GM04504 (cell line): ENCODE data around the gene MAGI1.

ENCODE experiments used
- DNase-seq: peaks from one replicate; pipeline ENCODE4 v3.0.0-alpha.2; 2012; ENCODE audit warnings: low read depth

Gene MAGI1

GRCh38 chr3:65795166-65795565 lies 243.6 kb downstream of the MAGI1 start:
- DNase-seq = no peak

GRCh38 chr3:65793495-65794200 lies 245.1 kb downstream of the MAGI1 start:
- DNase-seq = no peak

DNA sequence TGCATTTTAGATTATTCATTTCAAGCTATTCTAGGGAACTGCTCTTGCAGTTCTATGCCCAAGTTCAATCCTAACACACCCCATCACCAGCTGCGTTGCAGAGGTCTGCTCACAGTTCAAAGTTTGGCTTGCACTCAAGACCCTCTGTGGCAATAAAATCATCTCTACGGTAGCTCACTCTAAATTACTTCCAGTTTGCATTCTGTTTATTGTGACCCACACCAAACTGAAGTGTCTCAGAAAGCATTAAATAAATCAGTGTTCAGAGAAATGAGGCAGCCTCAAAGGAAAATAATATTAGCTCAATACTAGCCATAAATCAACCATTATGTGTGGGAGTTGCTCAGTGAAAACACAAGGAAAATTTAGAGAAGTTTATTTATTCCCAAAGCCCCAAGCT lies 250.3 kb downstream of the MAGI1 start:
- DNase-seq = no peak

DNA sequence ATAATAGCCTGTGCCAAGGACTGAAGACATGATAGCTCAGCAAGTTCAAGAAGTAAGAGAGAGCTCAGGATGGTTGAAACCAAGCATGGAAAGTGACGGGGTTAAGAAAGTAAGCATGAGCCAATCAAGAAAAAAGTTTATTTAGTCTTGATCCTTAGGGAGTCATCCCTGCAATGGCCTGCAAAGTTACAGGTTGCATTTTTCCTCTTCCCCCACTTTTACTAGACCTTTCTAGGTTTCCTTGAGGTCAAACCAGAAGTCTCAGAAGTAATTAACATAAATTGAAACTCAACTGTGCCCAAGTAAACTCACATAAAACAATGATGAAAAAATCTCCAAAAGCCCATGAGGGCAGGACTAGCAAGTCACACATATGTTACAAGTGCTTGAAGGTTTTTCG lies 250.9 kb downstream of the MAGI1 start:
- DNase-seq = no peak

DNA sequence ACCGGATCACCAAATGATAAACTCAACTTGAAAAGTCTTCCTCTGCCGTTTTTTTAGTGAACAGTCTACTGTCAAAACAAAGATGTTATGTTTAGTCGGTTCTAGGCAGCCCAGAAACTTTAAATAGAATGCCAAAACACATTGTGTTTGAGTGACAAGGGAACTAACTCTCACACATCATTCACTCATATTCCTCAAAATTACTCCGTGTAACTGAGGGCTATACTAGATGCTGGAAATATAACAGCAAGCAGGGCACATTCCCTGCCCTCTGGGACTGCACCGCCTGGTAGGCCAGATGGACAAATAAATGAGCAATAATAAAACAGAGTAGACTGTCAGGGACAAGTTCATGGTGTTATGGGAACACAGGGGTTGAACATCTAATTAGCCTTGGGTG lies 251.4 kb downstream of the MAGI1 start:
- DNase-seq = no peak

- DNase-seq = no peak
Measured at GRCh38 chr3:65786890-65787289, 251.8 kb downstream of the MAGI1 start.

DNA sequence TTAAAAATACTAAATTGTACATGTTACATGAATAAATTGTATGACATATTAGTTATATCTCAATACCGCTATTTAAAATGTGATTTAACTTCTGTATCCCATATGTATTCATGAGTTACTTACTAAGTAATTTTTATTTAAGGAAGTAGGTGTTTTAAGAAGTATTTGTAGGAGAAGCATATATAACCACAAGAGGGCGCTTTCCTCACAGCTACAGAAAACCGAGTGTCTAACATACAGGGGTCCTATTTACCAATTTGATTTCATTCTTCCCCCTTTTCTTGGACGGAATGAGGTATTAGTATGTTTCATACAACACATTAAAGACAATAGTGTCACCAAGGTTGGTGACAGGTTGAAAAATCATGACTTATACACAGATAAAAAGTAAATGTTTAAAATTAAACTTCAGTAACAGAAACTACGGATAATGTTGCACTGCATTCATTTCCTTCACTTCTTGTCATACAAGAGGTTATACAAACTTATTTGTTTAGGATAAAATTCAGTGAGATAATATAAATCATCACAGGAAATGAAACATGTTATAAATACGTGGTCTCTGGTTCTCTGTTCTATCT lies 253.6 kb downstream of the MAGI1 start:
- peak; percentile 17 for DNase-seq

- no peak for DNase-seq
Measured at GRCh38 chr3:65783117-65783516, 255.6 kb downstream of the MAGI1 start.

DNA sequence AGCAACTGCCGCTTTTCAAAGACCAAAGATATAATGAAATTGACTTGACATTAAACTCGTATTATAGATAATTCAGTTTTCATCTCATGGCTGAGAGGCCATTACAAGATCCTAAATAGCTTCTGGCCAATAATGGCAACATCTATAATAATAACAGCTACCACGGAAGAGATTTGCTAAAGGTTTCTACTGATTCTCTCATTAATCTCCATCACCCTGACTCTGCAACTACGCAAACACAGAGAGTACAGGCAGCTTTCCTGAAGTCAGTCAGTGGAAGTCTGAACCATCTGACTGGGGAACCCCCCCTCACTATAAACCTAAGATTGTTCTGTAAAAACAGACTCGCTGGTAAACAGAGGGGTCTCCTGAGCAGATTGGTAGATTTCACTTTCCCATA lies 257.1 kb downstream of the MAGI1 start:
- DNase-seq = no peak

DNA sequence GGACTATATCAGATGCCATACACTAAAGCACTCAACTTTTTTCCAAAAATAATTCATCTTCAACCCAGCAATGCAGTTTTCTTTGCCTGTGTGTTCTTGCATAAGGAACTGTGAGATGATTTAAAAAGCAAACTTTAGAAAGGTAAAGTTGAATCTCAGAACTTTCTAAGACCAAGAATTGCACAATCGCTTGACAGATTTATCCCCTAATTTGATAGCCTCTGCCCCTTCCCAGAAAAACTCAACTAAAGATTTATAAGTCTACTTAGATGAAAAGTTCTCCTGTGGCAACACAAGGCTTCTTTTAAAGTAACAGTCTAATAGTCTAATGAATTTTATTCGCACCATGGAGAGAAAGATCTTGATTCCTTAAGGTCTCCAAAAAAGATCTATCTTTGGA lies 259.3 kb downstream of the MAGI1 start:
- DNase-seq = no peak

GRCh38 chr3:65778968-65779367 lies 259.8 kb downstream of the MAGI1 start:
- no peak for DNase-seq

GRCh38 chr3:65777050-65777449 lies 261.7 kb downstream of the MAGI1 start:
- DNase-seq = no peak

DNA sequence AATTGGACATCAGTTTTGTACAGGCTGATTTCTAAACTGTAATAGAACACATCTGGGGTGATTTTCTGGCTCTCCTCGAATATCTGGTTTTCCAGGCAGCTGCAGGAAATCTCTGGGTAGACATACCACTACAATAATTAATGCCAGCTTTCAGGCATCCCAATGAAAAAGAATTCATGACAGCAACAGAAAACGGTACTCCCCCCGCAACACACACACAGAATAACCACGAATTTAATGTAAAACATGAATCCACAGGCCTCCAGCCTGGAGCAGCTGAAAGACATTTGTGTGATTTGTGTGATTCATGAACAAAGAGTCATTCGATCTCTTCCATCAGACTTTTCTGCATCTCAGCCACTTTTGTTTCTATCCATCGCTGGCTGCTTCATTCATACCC lies 262.2 kb downstream of the MAGI1 start:
- DNase-seq = peak; percentile 48

GRCh38 chr3:65776081-65776480 lies 262.6 kb downstream of the MAGI1 start:
- DNase-seq = no peak

- no peak for DNase-seq
Measured at GRCh38 chr3:65772758-65773157, 266.0 kb downstream of the MAGI1 start.

- no peak for DNase-seq
Measured at GRCh38 chr3:65767551-65767950, 271.2 kb downstream of the MAGI1 start.

GRCh38 chr3:65762235-65762580 lies 276.5 kb downstream of the MAGI1 start:
- DNase-seq = no peak

DNA sequence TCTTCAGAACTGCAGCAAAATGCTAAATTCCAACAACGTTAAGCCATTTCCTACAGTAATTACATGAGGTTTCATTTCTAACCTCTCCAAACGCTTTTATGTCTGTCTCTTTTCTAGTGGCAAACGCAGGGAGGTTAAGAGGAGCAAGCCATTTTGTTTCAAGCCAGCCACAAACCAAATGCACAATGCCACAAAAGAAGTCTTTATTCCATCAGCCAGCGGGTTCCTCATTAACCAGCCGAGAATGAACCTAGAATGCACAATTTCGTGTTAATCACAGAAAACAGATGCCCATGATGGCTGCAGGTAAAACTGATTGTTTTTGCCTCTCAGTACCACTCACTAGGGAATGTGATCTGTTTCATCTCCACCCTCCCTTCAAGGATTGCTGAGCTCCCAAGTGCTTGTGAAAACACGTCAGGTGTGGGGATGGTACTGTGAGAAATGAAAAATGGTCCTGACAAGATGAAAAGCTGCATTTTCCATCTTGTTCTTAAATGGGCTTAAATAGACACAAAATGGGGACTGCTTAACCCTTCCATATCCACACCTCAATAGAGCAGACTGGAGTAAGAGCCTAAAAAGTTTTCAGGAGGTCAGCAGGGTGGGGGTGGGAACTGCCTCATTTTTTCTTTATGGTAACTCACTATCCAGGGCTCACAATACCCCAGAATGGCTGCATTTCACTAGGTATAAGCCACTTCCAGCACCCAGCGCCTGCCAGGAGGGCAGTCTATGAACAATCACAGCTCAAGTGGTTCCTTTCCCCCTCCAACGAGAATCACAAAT lies 277.1 kb downstream of the MAGI1 start:
- DNase-seq = no peak

- no peak for DNase-seq
Measured at GRCh38 chr3:65758876-65759598, 279.7 kb downstream of the MAGI1 start.

DNA sequence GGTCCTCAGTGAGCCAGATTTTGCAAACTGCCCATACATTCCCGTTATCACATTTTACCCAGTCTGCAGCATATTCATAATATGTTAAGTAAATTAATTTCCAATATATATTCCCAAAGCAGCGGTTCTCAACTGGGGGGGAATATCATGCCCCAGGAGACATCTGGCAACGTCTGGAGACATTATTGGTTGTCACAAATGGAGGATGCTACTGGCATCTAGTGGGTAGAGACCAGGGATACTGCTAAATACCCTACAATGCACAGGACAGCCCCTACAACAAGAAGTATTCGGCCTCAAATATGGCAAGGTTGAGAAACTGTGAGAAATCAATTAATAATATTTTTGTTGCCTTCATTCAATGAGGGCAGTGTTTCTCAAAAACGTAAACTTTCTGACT lies 280.3 kb downstream of the MAGI1 start:
- DNase-seq = no peak

GRCh38 chr3:65752636-65753035 lies 286.1 kb downstream of the MAGI1 start:
- DNase-seq = no peak

GRCh38 chr3:65751123-65751700 lies 287.5 kb downstream of the MAGI1 start:
- DNase-seq = peak; percentile 9
